H1 (cell line): ENCODE results near the gene ITPR3. TPM values are rescaled to one million over a fixed set of nuclear protein-coding genes. Genes with fewer than 3 reads are reported as not detected.

Source experiments
- CTCF ChIA-PET: fragments of 300-600 bp; sonication (Branson Sonifier 250); formaldehyde crosslinking; loops from one replicate; lab custom pipeline; 2021; ENCODE audit not compliant: partially characterized antibody; lab: Charles Lee
- POLR2A ChIA-PET: fragments of 300-600 bp; sonication (Branson Sonifier 250); formaldehyde crosslinking; loops from one replicate; lab custom pipeline; 2021; ENCODE audit warnings: inconsistent platforms; ENCODE audit not compliant: partially characterized antibody; lab: Charles Lee
- DNase-seq, 2 experiments: peaks; one replicate each; pipeline versions ENCODE4 v3.0.0 to v3.0.0-alpha.2; 2010 to 2022; ENCODE audit warnings: low spot score in 2 of 2, low read depth in 1 of 2, mixed read lengths in 1 of 2
- FAIRE-seq: peaks from 2 replicates; lab custom pipeline; 2011; peaks lifted over from hg19 to GRCh38; lab: Jason Lieb, UNC
- H2AFZ ChIP-seq: 2 replicates; pipeline ENCODE4 v1.8.1; 2012; ENCODE audit warnings: low read length, inconsistent platforms
- H2AK5ac ChIP-seq: 2 replicates; pipeline ENCODE4 v1.6.1; 2013; ENCODE audit warnings: low read depth, low read length
- H2BK120ac ChIP-seq: replicated peaks from 2 replicates; pipeline ENCODE3; 2013; ENCODE audit warnings: low read depth, low read length, inconsistent platforms
- H2BK12ac ChIP-seq: 2 replicates; pipeline ENCODE4 v1.6.1; 2013; ENCODE audit warnings: low read depth, low read length
- H2BK15ac ChIP-seq: 2 replicates; pipeline ENCODE4 v1.6.1; 2013; ENCODE audit warnings: low read length
- H2BK20ac ChIP-seq: 2 replicates; pipeline ENCODE4 v1.6.1; 2013; ENCODE audit warnings: low read length
- H2BK5ac ChIP-seq: 2 replicates; pipeline ENCODE4 v1.6.1; 2013; ENCODE audit warnings: low read depth, low read length
- H3K14ac ChIP-seq: 2 replicates; pipeline ENCODE4 v1.6.1; 2013; ENCODE audit warnings: inconsistent platforms; ENCODE audit not compliant: insufficient read length
- H3K18ac ChIP-seq: 2 replicates; pipeline ENCODE4 v1.6.1; 2013; ENCODE audit warnings: low read length; ENCODE audit errors: extremely low read depth
- H3K23ac ChIP-seq: 2 replicates; pipeline ENCODE4 v1.6.1; 2013; ENCODE audit warnings: inconsistent platforms; ENCODE audit not compliant: insufficient read length
- H3K23me2 ChIP-seq: 2 replicates; pipeline ENCODE4 v1.6.1; 2013; ENCODE audit warnings: low read depth, low read length
- H3K27ac ChIP-seq: 2 replicates; pipeline ENCODE4 v1.6.1; 2011; ENCODE audit warnings: low read depth, low read length, inconsistent platforms
- H3K27me3 ChIP-seq, 4 experiments: replicated peaks in 1 of 4; 1 replicate in 1 of 4; 2 replicates in 3 of 4; pipeline versions ENCODE4 v1.6.1 to v1.8.1; 2011 to 2013; ENCODE audit warnings: low read length in 3 of 4, mild to moderate bottlenecking in 3 of 4, inconsistent platforms in 2 of 4, mixed read lengths in 2 of 4, moderate library complexity in 1 of 4; ENCODE audit not compliant: control insufficient read depth in 3 of 4, insufficient read depth in 3 of 4; ENCODE audit errors: extremely low read depth in 1 of 4
- H3K36me3 ChIP-seq, 4 experiments: 2 replicates each; pipeline versions ENCODE4 v1.6.1 to v1.8.1; 2011 to 2013; ENCODE audit warnings: mild to moderate bottlenecking in 4 of 4, low read length in 3 of 4, moderate library complexity in 2 of 4, control low read depth in 1 of 4, inconsistent platforms in 1 of 4; ENCODE audit not compliant: insufficient read depth in 4 of 4, control insufficient read depth in 2 of 4
- H3K4ac ChIP-seq: replicated peaks from 2 replicates; pipeline ENCODE3; 2013; ENCODE audit warnings: low read length, low read depth, mixed read lengths, inconsistent platforms; ENCODE audit not compliant: insufficient read length
- H3K4me1 ChIP-seq, 4 experiments: replicated peaks in 1 of 4; 1 replicate in 1 of 4; 2 replicates in 3 of 4; pipeline versions ENCODE4 v1.6.1 to v1.8.1; 2011 to 2013; ENCODE audit warnings: low read length in 3 of 4, inconsistent platforms in 2 of 4, mixed read lengths in 1 of 4; ENCODE audit not compliant: insufficient read depth in 4 of 4, control insufficient read depth in 3 of 4
- H3K4me2 ChIP-seq, 2 experiments: 2 replicates each; pipeline versions ENCODE4 v1.6.1 to v1.8.1; 2011 to 2013; ENCODE audit warnings: low read depth in 2 of 2, low read length in 2 of 2, control low read depth in 1 of 2, inconsistent platforms in 1 of 2, mild to moderate bottlenecking in 1 of 2; ENCODE audit not compliant: insufficient read depth in 1 of 2
- H3K4me3 ChIP-seq, 4 experiments: fragments of 200-600, 300-600 bp in 1 of 4; sonication (generic), shearing (Covaris generic), sonication (Bioruptor Twin) in 1 of 4; 2 replicates each; pipeline versions ENCODE4 v1.5.1 to v1.8.1; 2011 to 2016; ENCODE audit warnings: low read length in 4 of 4, low read depth in 3 of 4, control low read depth in 2 of 4, inconsistent platforms in 2 of 4, mild to moderate bottlenecking in 2 of 4, mixed read lengths in 1 of 4, moderate library complexity in 1 of 4; ENCODE audit not compliant: insufficient read depth in 2 of 4; ENCODE audit errors: extremely low read depth in 1 of 4
- H3K56ac ChIP-seq: replicated peaks from 2 replicates; pipeline ENCODE3; 2013; ENCODE audit warnings: low read depth, mild to moderate bottlenecking, mixed read lengths, low read length, inconsistent platforms; ENCODE audit not compliant: insufficient read length
- H3K79me1 ChIP-seq: 2 replicates; pipeline ENCODE4 v1.6.1; 2013; ENCODE audit warnings: low read depth, low read length, control low read depth
- H3K79me2 ChIP-seq, 2 experiments: 2 replicates each; pipeline versions ENCODE4 v1.6.1 to v1.8.1; 2012 to 2013; ENCODE audit warnings: low read length in 2 of 2, mild to moderate bottlenecking in 2 of 2, inconsistent platforms in 1 of 2; ENCODE audit not compliant: insufficient read depth in 2 of 2, control insufficient read depth in 1 of 2
- H3K9ac ChIP-seq, 4 experiments: replicated peaks in 1 of 4; 1 replicate in 1 of 4; 2 replicates in 3 of 4; pipeline versions ENCODE4 v1.6.1 to v1.8.1; 2011 to 2013; ENCODE audit warnings: low read depth in 3 of 4, low read length in 3 of 4, control low read depth in 2 of 4, mild to moderate bottlenecking in 2 of 4, moderate library complexity in 2 of 4, inconsistent platforms in 1 of 4; ENCODE audit errors: extremely low read depth in 1 of 4
- H3K9me3 ChIP-seq, 2 experiments: 2 replicates each; pipeline versions ENCODE4 v1.6.1 to v1.8.1; 2012 to 2013; ENCODE audit warnings: mild to moderate bottlenecking in 2 of 2, moderate library complexity in 2 of 2, control low read depth in 1 of 2, inconsistent platforms in 1 of 2, low read depth in 1 of 2, low read length in 1 of 2, mixed read lengths in 1 of 2; ENCODE audit not compliant: insufficient read depth in 2 of 2
- H4K20me1 ChIP-seq, 2 experiments: replicated peaks in 1 of 2; 2 replicates each; pipeline versions ENCODE3 to v1.8.1; 2011 to 2013; ENCODE audit warnings: inconsistent platforms in 2 of 2, low read length in 2 of 2, mild to moderate bottlenecking in 1 of 2; ENCODE audit not compliant: insufficient read depth in 2 of 2, control insufficient read depth in 1 of 2
- H4K5ac ChIP-seq: 2 replicates; pipeline ENCODE4 v1.6.1; 2013; ENCODE audit warnings: low read length, low read depth, mixed read lengths, inconsistent platforms; ENCODE audit not compliant: insufficient read length
- H4K8ac ChIP-seq: 2 replicates; pipeline ENCODE4 v1.8.0; 2013; ENCODE audit warnings: mild to moderate bottlenecking, moderate library complexity, low read length, inconsistent platforms; ENCODE audit not compliant: insufficient read depth; ENCODE audit errors: extremely low read depth
- H4K91ac ChIP-seq: replicated peaks from 2 replicates; pipeline ENCODE3; 2013; ENCODE audit warnings: low read length, mixed read lengths, inconsistent platforms; ENCODE audit not compliant: insufficient read length
- ATF3 ChIP-seq: IDR thresholded peaks from 2 replicates; pipeline ENCODE4 v1.6.1; 2011; ENCODE audit warnings: low read depth, mild to moderate bottlenecking, low read length; ENCODE audit not compliant: insufficient read depth
- BCL11A ChIP-seq, 2 experiments: IDR thresholded peaks; one replicate each; pipeline ENCODE4 v1.6.1; 2011; ENCODE audit warnings: low read depth in 2 of 2, low read length in 2 of 2, mild to moderate bottlenecking in 2 of 2
- BRCA1 ChIP-seq: IDR thresholded peaks from 2 replicates; pipeline ENCODE4 v1.6.1; 2012; ENCODE audit warnings: low read depth, low read length, improper control_type of control experiment
- EGR1 ChIP-seq: IDR thresholded peaks from 2 replicates; pipeline ENCODE4 v1.6.1; 2011; ENCODE audit warnings: low read depth, low read length, borderline replicate concordance
- HDAC6 ChIP-seq: IDR thresholded peaks from one replicate; pipeline ENCODE4 v1.7.1; 2012; ENCODE audit warnings: low read depth, mild to moderate bottlenecking, inconsistent platforms, low read length, moderate library complexity
- JUND ChIP-seq: IDR thresholded peaks from 2 replicates; pipeline ENCODE4 v1.6.1; 2011; ENCODE audit warnings: mild to moderate bottlenecking, improper control_type of control experiment, low read length
- KDM1A ChIP-seq: fragments of 200-600, 300-600 bp; sonication (generic); IDR thresholded peaks from 2 replicates; pipeline ENCODE4 v1.7.1; 2016; ENCODE audit warnings: mild to moderate bottlenecking, low read length, borderline replicate concordance
- PHF8 ChIP-seq: fragments of 200-600 bp; sonication (generic); conservative IDR thresholded peaks from 2 replicates; pipeline ENCODE4 v1.7.1; 2012; ENCODE audit warnings: low read depth, mild to moderate bottlenecking, inconsistent platforms, low read length, moderate library complexity
- POLR2A ChIP-seq, 2 experiments: IDR thresholded peaks; 1 replicate in 1 of 2; 2 replicates in 1 of 2; pipeline ENCODE4 v1.6.1; 2011; ENCODE audit warnings: low read depth in 2 of 2, low read length in 2 of 2, mild to moderate bottlenecking in 2 of 2; ENCODE audit errors: control extremely low read depth in 1 of 2
- POU5F1 ChIP-seq: IDR thresholded peaks from 2 replicates; pipeline ENCODE4 v1.6.1; 2011; ENCODE audit warnings: low read depth, mild to moderate bottlenecking, low read length, moderate library complexity
- RAD21 ChIP-seq, 2 experiments: IDR thresholded peaks in 1 of 2; conservative IDR thresholded peaks in 1 of 2; 2 replicates each; pipeline ENCODE4 v1.6.1; 2011; ENCODE audit warnings: low read depth in 2 of 2, low read length in 2 of 2, improper control_type of control experiment in 1 of 2, inconsistent platforms in 1 of 2, mild to moderate bottlenecking in 1 of 2, moderate library complexity in 1 of 2
- RNF2 ChIP-seq: fragments of 200-900, 300-1000 bp; sonication (generic); IDR thresholded peaks from 2 replicates; pipeline ENCODE4 v1.7.1; 2016; ENCODE audit warnings: borderline replicate concordance, low read depth, mild to moderate bottlenecking, antibody characterized with exemption, low read length; ENCODE audit not compliant: poor library complexity, severe bottlenecking; ENCODE audit errors: missing control alignments
- SRF ChIP-seq: IDR thresholded peaks from 2 replicates; pipeline ENCODE4 v1.6.1; 2011; ENCODE audit warnings: mild to moderate bottlenecking, low read depth, low read length, moderate library complexity
- TEAD4 ChIP-seq: IDR thresholded peaks from 2 replicates; pipeline ENCODE4 v1.6.1; 2012; ENCODE audit warnings: low read depth, low read length, inconsistent platforms, mixed read lengths
- WGBS, 2 experiments: shearing (Covaris generic) in 1 of 2; methylation state at CpG; one replicate each; pipeline versions ENCODE4 v1.1.6 to v1.1.7; 2013 to 2015; ENCODE audit warnings: low lambda C conversion rate in 2 of 2, mixed read lengths in 2 of 2, inconsistent platforms in 1 of 2, low coverage in 1 of 2, missing lambda C conversion rate in 1 of 2; ENCODE audit not compliant: insufficient replicate concordance in 2 of 2, insufficient coverage in 1 of 2, insufficient read length in 1 of 2; ENCODE audit errors: extremely low coverage in 1 of 2, missing lambda C conversion rate in 1 of 2; 5-methylcytosine and 5-hydroxymethylcytosine counted together
- polyA plus RNA-seq, 7 experiments: library from polyadenylated mRNA; depleted of rRNA in 3 of 7; stranded (reverse) in 5 of 7; unstranded in 2 of 7; fragments of >200 nt in 5 of 7; fragments of 200-250 nt in 2 of 7; gene quantifications; 1 replicate in 5 of 7; 2 replicates in 1 of 7; 4 replicates in 1 of 7; pipeline versions ENCODE4 v1.2.1 to v1.2.3, GENCODE V29; 2011 to 2013; ENCODE audit warnings: missing spikeins in 2 of 7, mixed read lengths in 2 of 7
- total RNA-seq: library from RNA; stranded (reverse); fragmentation: NEBNext Ultra II Directional; extraction: Animal tissue kit (Norgen Biotek cat#: 25700); gene quantifications from 2 replicates; pipeline ENCODE4 v1.2.1, GENCODE V29; 2021

ITPR3 gene
- total and polyA plus RNA-seq, 2 of the 8 experiments (the other 6 are each of a cell fraction or from before 2014, with no cell fraction given) = 29.1 to 45.7 TPM

- CTCF ChIA-PET = interaction anchor here (0.6 to 12.7 kb wide), 12 partner anchors 12 to 88 kb away, joined by 3 to 131 read pairs (median 6); no protein-coding TSS in a partner anchor
- Histone ChIP-seq H3K4me2 (no peak overlapping the region), H3K79me2 (no peaks in the 10 kb centered on the region), H3K23ac (no peak overlapping the region), H4K5ac (no peak overlapping the region), H4K8ac (peak overlapping the region; percentile 43; the same call in 1 of the 2 replicates), H3K9ac (no peak overlapping the region; a peak in 2 of 7 replicates), H3K4me3 (no peak overlapping the region), H2BK5ac (0 out of 2 replicates have a peak overlapping the region, but pooled peaks have one; percentile 30), H3K4ac (no peak overlapping the region), H3K27me3 (no peaks in the 10 kb centered on the region), H3K14ac (no peak overlapping the region), H3K79me1 (no peaks in the 10 kb centered on the region), H3K9me3 (no peaks in the 10 kb centered on the region), H4K91ac (no peak overlapping the region), H3K56ac (no peak overlapping the region), H3K4me1 (peaks cover 0 to 3% (median 1%) of the 10 kb centered on the region in 4 experiments; a peak in 1 of 7 replicates), H2BK15ac (no peak overlapping the region), H3K27ac (no peak overlapping the region), H2BK120ac (no peak overlapping the region), H3K23me2 (no peaks in the 10 kb centered on the region), H2BK20ac (no peak overlapping the region), H3K18ac (no peak overlapping the region), H4K20me1 (peaks cover 2 to 4% of the 10 kb centered on the region in 2 experiments), H3K36me3 (peaks cover 13 to 35% (median 21%) of the 10 kb centered on the region in 4 experiments), H2BK12ac (no peak overlapping the region), H2AK5ac (no peak overlapping the region), H2AFZ (no peak overlapping the region)
- no peak for FAIRE-seq
- 83% methylated on average over 3 of the region's 3 CpGs; no CpG with 5 or more reads in 1 of the 2 experiments for WGBS, 2 experiments
- POLR2A ChIA-PET = interaction anchor here (0.6 to 1.4 kb wide), 4 partner anchors 11 to 227 kb away, joined by 3 to 4 read pairs (median 3); partner anchors contain the start of gene ITPR3
- no peak for DNase-seq
- TF ChIP-seq SRF (no peak), JUND (no peak), RAD21 (IDR thresholded peaks at IDR 0.05 in 1 of 2, conservative IDR thresholded peaks at IDR 0.05 in 1 of 2; ENCODE audit: low read depth in 2 of 2, low read length in 2 of 2) (no peak), PHF8 (no peak), EGR1 (no peak), POLR2A (IDR thresholded peaks at IDR 0.05; ENCODE audit: control extremely low read depth in 1 of 2, low read depth in 2 of 2, low read length in 2 of 2) (no peak), BCL11A (IDR thresholded peaks at IDR 0.05; ENCODE audit: low read depth in 2 of 2, low read length in 2 of 2) (no peak), BRCA1 (no peak), TEAD4 (no peak), POU5F1 (no peak), KDM1A (no peak), RNF2 (no peak), ATF3 (no peak), HDAC6 (no peak)
Measured at GRCh38 chr6:33671744-33672072, 50.6 kb downstream of the ITPR3 start.
